Glomerular endothelial cell (primary cell): ENCODE results near the gene COL5A1. TPM values are rescaled to one million over a fixed set of nuclear protein-coding genes. Genes with fewer than 3 reads are reported as not detected.

Experiments
- DNase-seq: peaks from one replicate; pipeline ENCODE4 v3.0.0-alpha.2; 2011; ENCODE audit warnings: low read depth, low spot score; ENCODE audit errors: extremely low read depth
- total RNA-seq: library from RNA; depleted of rRNA; stranded (reverse); fragments of >200 nt; gene quantifications from 2 replicates; pipeline ENCODE4 v1.2.3, GENCODE V29; 2015

Gene COL5A1
- total RNA-seq, 1 donor from 2014 or later, result 366 TPM

- no peak for DNase-seq
Observed at GRCh38 chr9:134804871-134805270, 163.3 kb downstream of the COL5A1 start.

- peak; percentile 48 for DNase-seq
Observed at GRCh38 chr9:134807716-134808446, 166.3 kb downstream of the COL5A1 start.

DNA sequence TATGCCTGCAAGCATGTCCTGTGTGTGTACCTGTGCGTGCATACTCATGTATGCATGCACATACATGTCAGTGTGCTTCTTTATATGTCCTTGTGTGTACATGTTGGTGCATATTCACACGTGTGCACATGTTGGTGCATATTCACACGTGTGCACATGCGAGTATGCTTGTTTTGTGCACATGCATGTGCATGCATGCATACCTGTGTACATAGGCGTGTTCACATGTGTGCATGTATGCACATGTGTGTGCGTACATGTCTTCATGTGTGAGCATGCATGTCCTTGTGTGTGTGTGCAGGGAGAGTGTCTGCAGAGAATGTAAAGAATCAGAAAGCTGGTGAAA lies 166.8 kb downstream of the COL5A1 start:
- DNase-seq, result no peak

GRCh38 chr9:134809292-134809691 lies 167.7 kb downstream of the COL5A1 start:
- no peak for DNase-seq

GRCh38 chr9:134809826-134810225 lies 168.2 kb downstream of the COL5A1 start:
- no peak for DNase-seq

- DNase-seq, result no peak
Observed at GRCh38 chr9:134811079-134811672, 169.6 kb downstream of the COL5A1 start.

DNA sequence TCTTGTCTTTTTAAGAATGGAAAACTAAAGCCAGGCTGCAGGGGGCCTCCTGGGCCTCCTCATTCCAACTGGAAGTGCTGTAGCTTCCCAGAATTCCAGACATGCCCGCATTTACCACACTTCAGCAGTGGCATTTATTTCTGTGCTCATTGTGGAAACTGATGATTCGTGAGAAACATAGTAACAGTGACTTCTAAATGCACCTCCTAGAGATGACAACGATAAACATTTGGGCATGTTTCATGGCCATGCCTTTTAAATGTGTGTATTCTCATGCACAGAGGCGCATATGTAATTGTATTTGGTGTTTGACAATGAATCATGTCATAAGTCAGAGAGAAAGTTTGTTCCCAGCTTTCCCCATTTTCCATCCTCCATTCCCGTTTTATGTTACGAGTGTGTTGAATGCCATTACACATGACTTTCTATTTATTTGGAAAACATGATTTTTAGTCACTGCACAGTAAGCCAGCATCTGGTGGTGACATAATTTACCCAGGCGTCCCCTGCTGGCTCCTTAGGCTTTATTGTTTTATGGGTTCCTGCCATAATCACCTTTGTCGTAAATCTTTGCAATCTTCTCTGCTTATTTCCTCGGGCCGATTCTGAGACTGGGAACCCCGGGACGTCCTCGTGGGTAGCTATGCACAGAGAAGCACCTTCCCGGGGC lies 170.2 kb downstream of the COL5A1 start:
- DNase-seq, result no peak

- DNase-seq, result no peak
Observed at GRCh38 chr9:134812343-134812673, 170.7 kb downstream of the COL5A1 start.

- no peak for DNase-seq
Observed at GRCh38 chr9:134813841-134814240, 172.2 kb downstream of the COL5A1 start.

DNA sequence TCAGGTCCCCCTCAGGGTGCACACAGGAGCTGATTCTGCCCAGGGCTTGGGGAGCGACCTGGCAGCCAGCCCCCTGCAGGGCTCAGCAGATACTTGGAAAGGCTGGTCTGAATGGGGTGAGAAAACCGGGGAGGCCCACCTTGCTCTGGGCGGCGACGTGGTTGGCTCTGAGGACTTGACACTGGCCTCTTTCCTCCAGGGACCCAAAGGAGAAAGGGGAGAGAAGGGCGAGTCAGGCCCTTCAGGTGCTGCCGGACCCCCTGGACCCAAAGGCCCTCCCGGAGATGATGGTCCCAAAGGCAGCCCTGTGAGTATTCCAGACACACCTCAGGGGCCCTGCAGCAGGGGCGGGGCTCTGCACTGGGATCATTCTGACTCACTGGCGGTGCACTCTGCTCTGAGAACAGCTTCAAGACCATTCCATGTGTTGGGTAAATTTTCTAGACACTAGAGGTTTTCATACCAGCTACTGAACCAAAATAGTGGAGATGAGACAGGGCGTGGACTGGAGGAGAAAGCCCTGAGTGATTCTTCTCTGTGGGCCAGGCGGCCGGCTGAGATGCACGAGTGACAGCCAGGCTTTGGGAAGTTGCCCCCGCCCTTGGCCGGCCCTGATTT lies 173.1 kb downstream of the COL5A1 start:
- no peak for DNase-seq

DNA sequence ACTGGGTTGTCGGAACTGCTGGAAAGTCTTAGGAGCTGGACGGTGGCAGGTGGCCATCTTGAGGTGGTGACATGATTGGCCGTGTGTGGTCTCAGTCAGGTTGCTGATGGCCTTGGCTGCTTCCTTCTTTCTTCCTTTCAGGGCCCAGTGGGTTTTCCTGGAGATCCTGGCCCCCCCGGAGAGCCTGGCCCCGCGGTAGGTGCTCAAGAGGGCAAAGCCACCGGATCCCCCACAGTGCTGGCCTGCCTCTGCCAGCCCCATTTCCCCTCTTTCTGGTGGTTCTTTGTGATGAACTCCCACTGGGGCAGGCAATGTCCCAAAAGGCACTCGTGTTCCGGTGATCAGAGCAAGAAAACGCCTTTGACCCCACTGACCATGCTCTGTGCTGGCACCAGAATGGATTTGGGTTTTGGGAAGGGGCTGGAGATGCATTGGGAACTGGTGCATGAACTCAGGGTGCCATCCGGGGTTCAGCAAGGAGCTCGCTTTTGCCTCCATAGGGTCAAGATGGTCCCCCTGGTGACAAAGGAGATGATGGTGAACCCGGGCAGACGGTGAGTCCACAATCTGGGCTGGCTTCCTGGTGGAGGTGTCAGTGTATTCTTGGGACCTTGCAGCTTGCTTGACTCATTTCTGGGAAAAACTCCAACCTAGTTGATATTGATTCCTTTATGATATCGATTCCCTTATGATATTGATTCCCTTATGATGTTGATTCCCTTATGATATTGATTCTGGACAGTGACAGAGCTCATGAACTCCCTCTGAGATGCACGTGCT lies 174.0 kb downstream of the COL5A1 start:
- DNase-seq, result no peak

GRCh38 chr9:134816264-134816663 lies 174.7 kb downstream of the COL5A1 start:
- no peak for DNase-seq

DNA sequence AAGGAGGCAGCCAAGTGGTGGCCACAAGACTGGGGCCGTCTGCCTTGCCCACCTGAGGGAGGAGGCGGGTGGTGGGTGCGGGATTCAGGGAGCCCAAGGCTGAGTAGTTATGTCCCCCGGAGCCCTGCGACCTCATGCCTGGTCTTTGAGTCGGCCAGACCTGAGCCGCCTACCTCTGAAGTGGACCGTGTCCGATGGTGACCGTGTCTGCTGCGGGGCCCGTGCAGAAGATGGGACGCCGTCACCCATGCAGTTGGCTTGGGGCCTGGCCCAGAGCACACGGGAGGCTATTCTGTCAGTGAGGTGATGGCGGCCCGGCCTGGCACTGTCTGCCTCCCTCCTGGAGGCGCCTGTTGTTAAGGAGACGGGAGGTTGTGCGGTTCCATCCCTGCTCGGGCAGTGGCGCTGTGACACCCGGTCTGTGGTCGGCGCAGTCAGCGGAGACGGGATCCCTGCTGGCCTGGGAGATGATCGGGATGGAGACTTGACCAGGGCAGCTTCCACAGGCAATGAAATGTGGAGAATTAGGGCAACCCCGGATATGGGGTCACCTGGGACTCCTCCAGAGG lies 176.5 kb downstream of the COL5A1 start:
- DNase-seq, result no peak

DNA sequence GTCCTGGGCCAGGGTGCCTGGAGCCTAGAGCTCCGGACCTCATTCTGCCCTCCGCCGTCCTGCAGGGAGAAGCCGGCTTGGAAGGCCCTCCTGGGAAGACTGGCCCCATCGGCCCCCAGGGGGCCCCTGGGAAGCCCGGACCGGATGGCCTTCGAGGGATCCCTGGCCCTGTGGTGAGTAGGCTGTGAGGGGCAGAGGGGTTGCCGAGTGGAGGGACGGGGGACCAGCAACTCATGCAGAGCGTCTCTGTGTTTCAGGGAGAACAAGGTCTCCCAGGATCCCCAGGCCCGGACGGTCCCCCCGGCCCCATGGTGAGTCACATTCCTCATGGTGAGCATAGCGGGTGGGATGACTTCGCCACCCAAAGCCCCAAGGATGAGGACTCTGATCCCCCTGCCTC lies 177.0 kb downstream of the COL5A1 start:
- no peak for DNase-seq

DNA sequence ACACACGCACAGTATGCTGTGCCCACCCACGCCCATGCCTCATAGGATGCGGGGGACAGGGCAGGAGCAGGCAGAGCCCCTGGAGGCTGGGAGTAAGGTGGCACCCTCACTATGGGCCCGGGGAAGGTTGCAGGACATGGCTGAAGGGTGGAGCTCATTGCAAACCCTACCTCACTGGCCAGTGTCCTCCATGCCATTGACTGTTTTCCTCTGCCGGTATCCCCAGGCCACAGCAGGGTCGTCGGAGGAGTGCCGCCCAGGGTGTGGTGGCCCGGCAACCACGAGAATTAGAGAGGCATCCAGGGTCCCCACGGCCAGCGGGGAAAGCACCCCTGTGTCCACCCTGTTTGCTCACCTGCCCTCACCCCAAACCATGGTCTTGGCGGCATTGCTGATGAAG lies 179.3 kb downstream of the COL5A1 start:
- no peak for DNase-seq

DNA sequence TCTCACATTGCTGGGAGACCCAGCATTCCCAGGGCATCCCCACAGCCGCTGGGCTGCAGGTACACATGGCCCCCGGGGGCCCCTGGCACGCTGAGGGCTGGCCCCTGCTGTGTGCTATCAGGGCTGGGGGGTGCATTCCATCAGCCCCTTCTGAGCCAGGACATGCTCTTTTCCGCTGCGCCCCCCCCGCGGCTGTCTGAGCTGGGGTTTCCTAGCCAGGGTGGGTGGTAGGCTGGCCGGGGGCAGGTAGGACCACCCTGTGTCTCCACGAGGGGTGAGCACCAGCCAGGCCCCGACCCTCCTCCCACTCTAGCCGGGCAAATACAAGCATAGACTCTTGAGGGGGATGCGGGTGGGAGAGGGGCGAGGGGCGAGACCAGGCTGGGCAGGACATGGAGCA lies 180.9 kb downstream of the COL5A1 start:
- no peak for DNase-seq

- DNase-seq, result no peak
Observed at GRCh38 chr9:134823623-134824022, 182.0 kb downstream of the COL5A1 start.

- DNase-seq, result no peak
Observed at GRCh38 chr9:134824583-134824982, 183.0 kb downstream of the COL5A1 start.

GRCh38 chr9:134825025-134825424 lies 183.4 kb downstream of the COL5A1 start:
- DNase-seq, result no peak

DNA sequence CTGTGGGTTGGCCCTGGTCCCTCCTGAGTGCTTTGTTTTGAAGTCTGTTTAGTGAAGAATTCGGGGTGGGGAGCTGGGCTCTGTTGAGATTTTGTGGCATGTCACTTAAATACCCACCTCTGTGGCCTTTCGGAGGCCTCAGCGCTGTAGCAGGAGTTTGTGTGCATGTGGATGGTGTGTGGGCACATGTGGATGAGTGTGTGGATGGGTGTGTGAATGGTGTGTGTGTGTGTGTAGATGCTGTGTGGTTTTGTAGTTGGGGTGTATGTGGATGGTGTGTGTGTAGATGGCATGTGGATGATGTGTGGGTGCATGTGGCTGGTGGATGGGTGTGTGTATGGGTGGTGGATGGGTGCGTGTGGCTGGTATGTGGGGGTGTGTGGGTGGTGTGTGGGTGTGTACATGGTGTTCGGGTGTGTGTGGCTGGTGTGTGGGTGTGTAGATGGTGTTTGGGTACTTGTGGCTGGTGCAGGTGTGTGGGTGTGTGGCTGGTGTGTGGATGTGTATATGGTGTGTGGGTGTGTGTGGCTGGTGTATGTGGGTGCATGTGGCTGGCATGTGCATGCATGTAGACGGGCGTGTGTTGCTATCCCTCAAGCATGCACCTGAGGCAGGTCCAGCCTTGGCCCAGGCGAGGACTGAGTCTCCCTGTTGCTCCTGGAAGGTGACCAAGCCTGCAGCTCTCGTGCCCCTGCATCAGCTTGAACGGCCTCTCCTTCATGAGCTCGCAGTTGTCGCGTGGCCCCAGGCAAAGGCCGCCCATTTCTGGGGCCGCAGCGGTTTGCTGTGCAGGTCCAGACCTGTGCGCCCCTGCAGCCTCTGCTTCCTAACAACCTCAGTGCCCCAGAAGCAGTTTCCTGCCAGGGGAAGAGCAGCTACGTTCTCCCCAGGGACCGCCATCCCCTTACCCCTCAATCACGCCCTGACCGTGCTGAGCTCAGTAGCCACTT lies 185.0 kb downstream of the COL5A1 start:
- no peak for DNase-seq
